ENCODE data around the gene HES5. TPM values are rescaled to one million over a fixed set of nuclear protein-coding genes. Genes with fewer than 3 reads are reported as not detected.

Gene HES5
- total and polyA plus RNA-seq, 2 donors (not counting 3 experiments of a cell fraction or from before 2014, with no cell fraction given): 0.07 TPM; not detected in 1

DNA sequence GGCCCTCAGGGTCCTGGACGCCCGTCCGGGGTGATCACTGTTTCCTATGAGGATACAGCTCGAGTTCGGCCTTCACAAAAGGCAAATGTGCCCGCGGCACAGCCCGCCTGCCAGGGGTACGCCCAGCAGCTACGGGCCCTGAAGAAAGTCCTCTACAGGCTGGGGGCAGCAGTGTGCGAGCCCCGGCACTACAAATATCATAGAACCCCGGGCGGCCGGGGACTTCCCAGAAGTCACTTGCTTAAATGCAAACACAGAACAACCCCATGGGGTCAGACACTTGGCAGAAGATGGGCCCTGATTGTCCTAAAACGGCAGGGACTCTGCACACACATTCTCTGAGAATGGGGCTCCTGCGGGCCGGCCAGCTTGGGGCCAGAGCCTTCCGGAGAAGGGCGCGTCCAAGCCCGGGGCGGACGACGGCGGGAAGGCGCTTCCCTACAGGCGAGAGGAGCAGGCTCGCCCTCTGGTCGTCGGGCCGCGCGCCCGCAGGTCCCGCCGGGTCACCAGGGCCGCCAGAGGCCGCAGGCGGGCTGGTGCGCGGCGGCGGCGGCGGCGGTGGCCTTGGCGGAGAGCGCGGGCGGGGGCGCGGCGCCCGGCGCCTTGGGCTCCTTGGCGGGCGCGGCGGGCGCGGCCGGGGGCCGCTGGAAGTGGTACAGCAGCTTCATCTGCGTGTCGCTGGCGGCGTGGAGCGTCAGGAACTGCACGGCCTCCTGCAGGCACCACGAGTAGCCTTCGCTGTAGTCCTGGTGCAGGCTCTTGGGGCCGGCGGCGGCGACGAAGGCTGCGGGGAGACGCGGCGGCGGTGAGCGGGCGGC, 888 bp downstream of the HES5 start:
- ChIA-PET POLR2A (no interaction called here), CTCF (no interaction called here)
- no peak for TF ChIP-seq POLR2A (IDR thresholded peaks at IDR 0.05; ENCODE audit: low read depth, low read length)
- peak; percentile 51 for TF ChIP-seq EZH2 (IDR thresholded peaks at IDR 0.05; ENCODE audit: borderline replicate concordance, low read depth, low read length, severe bottlenecking)
- Histone ChIP-seq H3K9ac (replicated peaks; ENCODE audit: extremely low read depth, insufficient read depth, low read length) (no peak overlapping the region), H3K4me2 (ENCODE audit: insufficient read depth, low read length) (no peak overlapping the region), H3K79me2 (ENCODE audit: control insufficient read depth, insufficient read depth, low read length) (peaks cover 18% of the 10 kb centered on the region), H4K20me1 (replicated peaks; ENCODE audit: control insufficient read depth, extremely low read depth, insufficient read depth, low read length) (no peaks in the 10 kb centered on the region), H3K4me1 (ENCODE audit: control insufficient read depth, extremely low read depth, insufficient read depth, low read length) (peaks cover 15% of the 10 kb centered on the region), H3K27me3 (ENCODE audit: control insufficient read depth in 2 of 2, insufficient read depth in 2 of 2, low read length in 2 of 2) (peaks cover 16 to 17% of the 10 kb centered on the region in 2 experiments), H2AFZ (ENCODE audit: low read depth, low read length) (no peak overlapping the region), H3K27ac (ENCODE audit: insufficient read depth, low read depth, low read length) (no peak overlapping the region), H3K9me3 (replicated peaks; ENCODE audit: control insufficient read depth, insufficient read depth, low read length) (no peaks in the 10 kb centered on the region), H3K4me3 (replicated peaks in 1 of 3; ENCODE audit: insufficient read depth in 1 of 3, low read depth in 1 of 3, low read length in 3 of 3) (no peak overlapping the region), H3K9me1 (replicated peaks; ENCODE audit: control insufficient read depth, extremely low read depth, insufficient read depth, low read length) (no peaks in the 10 kb centered on the region), H3K36me3 (ENCODE audit: control insufficient read depth in 2 of 2, extremely low read depth in 1 of 2, insufficient read depth in 2 of 2, low read length in 2 of 2) (no peaks in the 10 kb centered on the region)
- dilution Hi-C loops (cut with MboI; ENCODE audit: extremely low pct_ligation_motif_present, low sequenced_read_pairs) (no loop called here), intact Hi-C loops (cut with micrococcal nuclease) (no loop called here)
- no peak for FAIRE-seq
- no peak for DNase-seq (ENCODE audit: low read depth, low spot score)
- no TSS peak for BruUV-seq (replicated peaks)

DNA sequence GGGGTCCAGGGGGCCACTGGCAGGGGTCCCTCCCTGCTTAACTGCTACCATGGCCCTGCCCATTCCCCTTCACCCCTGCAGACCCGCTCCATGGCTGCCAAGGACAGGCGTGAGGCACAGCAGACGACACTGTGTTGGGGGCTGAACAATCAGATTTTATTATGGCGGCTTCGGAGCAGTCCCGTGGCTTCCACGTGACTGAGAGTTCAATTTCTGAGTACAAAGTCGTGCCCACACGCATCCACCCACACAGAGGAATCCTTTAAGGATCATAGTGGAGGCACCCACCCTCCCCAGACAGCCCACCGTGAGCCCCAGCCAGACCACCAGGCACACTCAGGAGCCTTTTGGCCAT, 1.5 kb downstream of the HES5 start:
- H3K27ac ChIP-seq (ENCODE audit: insufficient read depth, low read depth, low read length): no peak overlapping the region
- dilution Hi-C loops (cut with MboI; ENCODE audit: extremely low pct_ligation_motif_present, low sequenced_read_pairs): no loop called here
- H3K4me1 ChIP-seq (ENCODE audit: control insufficient read depth, extremely low read depth, insufficient read depth, low read length): peaks cover 17% of the 10 kb centered on the region
- no peak overlapping the region for H2AFZ ChIP-seq (ENCODE audit: low read depth, low read length)
- H3K9me3 ChIP-seq (replicated peaks; ENCODE audit: control insufficient read depth, insufficient read depth, low read length): no peaks in the 10 kb centered on the region
- no peaks in the 10 kb centered on the region for H3K9me1 ChIP-seq (replicated peaks; ENCODE audit: control insufficient read depth, extremely low read depth, insufficient read depth, low read length)
- H4K20me1 ChIP-seq (replicated peaks; ENCODE audit: control insufficient read depth, extremely low read depth, insufficient read depth, low read length): no peaks in the 10 kb centered on the region
- BruUV-seq (replicated peaks): no TSS peak
- no peak overlapping the region for H3K4me3 ChIP-seq (replicated peaks in 1 of 3; ENCODE audit: insufficient read depth in 1 of 3, low read depth in 1 of 3, low read length in 3 of 3)
- ChIA-PET POLR2A (no interaction called here), CTCF (no interaction called here)
- H3K27me3 ChIP-seq (ENCODE audit: control insufficient read depth in 2 of 2, insufficient read depth in 2 of 2, low read length in 2 of 2): peaks cover 16 to 17% of the 10 kb centered on the region in 2 experiments
- H3K4me2 ChIP-seq (ENCODE audit: insufficient read depth, low read length): no peak overlapping the region
- intact Hi-C loops (cut with micrococcal nuclease): no loop called here
- peaks cover 24% of the 10 kb centered on the region for H3K79me2 ChIP-seq (ENCODE audit: control insufficient read depth, insufficient read depth, low read length)
- H3K9ac ChIP-seq (replicated peaks; ENCODE audit: extremely low read depth, insufficient read depth, low read length): no peak overlapping the region
- no peak for DNase-seq (ENCODE audit: low read depth, low spot score)
- no peak for TF ChIP-seq JUN (IDR thresholded peaks at IDR 0.05; ENCODE audit: borderline replicate concordance, insufficient read depth, insufficient read length, low read depth)
- TF ChIP-seq, protein P1, sequence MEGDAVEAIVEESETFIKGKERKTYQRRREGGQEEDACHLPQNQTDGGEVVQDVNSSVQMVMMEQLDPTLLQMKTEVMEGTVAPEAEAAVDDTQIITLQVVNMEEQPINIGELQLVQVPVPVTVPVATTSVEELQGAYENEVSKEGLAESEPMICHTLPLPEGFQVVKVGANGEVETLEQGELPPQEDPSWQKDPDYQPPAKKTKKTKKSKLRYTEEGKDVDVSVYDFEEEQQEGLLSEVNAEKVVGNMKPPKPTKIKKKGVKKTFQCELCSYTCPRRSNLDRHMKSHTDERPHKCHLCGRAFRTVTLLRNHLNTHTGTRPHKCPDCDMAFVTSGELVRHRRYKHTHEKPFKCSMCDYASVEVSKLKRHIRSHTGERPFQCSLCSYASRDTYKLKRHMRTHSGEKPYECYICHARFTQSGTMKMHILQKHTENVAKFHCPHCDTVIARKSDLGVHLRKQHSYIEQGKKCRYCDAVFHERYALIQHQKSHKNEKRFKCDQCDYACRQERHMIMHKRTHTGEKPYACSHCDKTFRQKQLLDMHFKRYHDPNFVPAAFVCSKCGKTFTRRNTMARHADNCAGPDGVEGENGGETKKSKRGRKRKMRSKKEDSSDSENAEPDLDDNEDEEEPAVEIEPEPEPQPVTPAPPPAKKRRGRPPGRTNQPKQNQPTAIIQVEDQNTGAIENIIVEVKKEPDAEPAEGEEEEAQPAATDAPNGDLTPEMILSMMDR (IDR thresholded peaks at IDR 0.05; ENCODE audit: extremely low read depth in 1 of 2, insufficient read depth in 1 of 2, low read depth in 1 of 2, low read length in 2 of 2): no peak
- FAIRE-seq: no peak
- no peaks in the 10 kb centered on the region for H3K36me3 ChIP-seq (ENCODE audit: control insufficient read depth in 2 of 2, extremely low read depth in 1 of 2, insufficient read depth in 2 of 2, low read length in 2 of 2)

Measured in endothelial cell of umbilical vein (primary cell).